Sigmoid colon (tissue), 7 donors: ENCODE measurements around the gene LBX2. TPM values are rescaled to one million over a fixed set of nuclear protein-coding genes. Genes with fewer than 3 reads are reported as not detected.
A peak's percentile ranks its signal among the peaks of the same experiment; 100 is the strongest.

Source experiments
- DNase-seq: peaks from one replicate; pipeline ENCODE4 v3.0.0-alpha.2; 2019
- H3K27ac ChIP-seq, 4 donors: fragments of 200-600 bp; sonication (generic); one replicate each; pipeline ENCODE4 v1.5.1; 2016 to 2019; ENCODE audit warnings: mild to moderate bottlenecking in 1 of 4
- H3K27me3 ChIP-seq, 3 donors: fragments of 200-600 bp; sonication (generic); one replicate each; pipeline ENCODE4 v1.5.1; 2019; ENCODE audit warnings: mild to moderate bottlenecking in 1 of 3
- H3K36me3 ChIP-seq, 4 donors: fragments of 200-600 bp; sonication (generic); one replicate each; pipeline ENCODE4 v1.5.1; 2016 to 2019
- H3K4me1 ChIP-seq, 4 donors: fragments of 200-600 bp; sonication (generic); one replicate each; pipeline ENCODE4 v1.5.1; 2017 to 2019
- H3K4me3 ChIP-seq, 4 donors: fragments of 200-600 bp; sonication (generic); one replicate each; pipeline ENCODE4 v1.5.1; 2017 to 2019; ENCODE audit warnings: mild to moderate bottlenecking in 2 of 4, moderate library complexity in 1 of 4
- H3K9me3 ChIP-seq, 4 donors: fragments of 200-600 bp in 3 of 4; sonication (generic) in 3 of 4; one replicate each; pipeline versions ENCODE4 v1.5.1 to v1.6.1; 2013 to 2019
- EP300 ChIP-seq, 4 donors: sonication (generic); formaldehyde crosslinking; IDR thresholded peaks; one replicate each; pipeline ENCODE4 v1.6.1; 2017; ENCODE audit warnings: antibody characterized with exemption in 4 of 4
- POLR2A ChIP-seq, 2 donors: fragments of 450-650 bp; IDR thresholded peaks; one replicate each; pipeline ENCODE4 v1.6.1; 2016; ENCODE audit warnings: antibody characterized with exemption in 2 of 2, mild to moderate bottlenecking in 2 of 2, moderate library complexity in 2 of 2
- POLR2AphosphoS5 ChIP-seq, 4 donors: sonication (generic); formaldehyde crosslinking; IDR thresholded peaks; one replicate each; pipeline ENCODE4 v1.6.1; 2017; ENCODE audit warnings: antibody characterized with exemption in 4 of 4
- WGBS, 2 donors: extraction: QIAGEN DNeasy Blood & Tissue Kit; methylation state at CpG; one replicate each; pipeline ENCODE4 v1.1.7; 2013; 5-methylcytosine and 5-hydroxymethylcytosine counted together
- intact Hi-C: fragments of 100-400 bp; cut with DNase I; formaldehyde crosslinking; loops from one replicate; pipeline ENCODE4 v1.15.1; 2023
- polyA plus RNA-seq, 3 donors: library from polyadenylated mRNA; stranded (reverse); fragments of 200-250 nt; gene quantifications; one replicate each; pipeline ENCODE4 v1.2.3, GENCODE V29; 2013
- total RNA-seq, 4 donors: library from RNA; depleted of rRNA; stranded (reverse); fragments of >200 nt; gene quantifications; one replicate each; pipeline ENCODE4 v1.1.0, GENCODE V29; 2016
- TF ChIP-seq, protein P1 (sequence below), 4 experiments: fragments of 450-650 bp in 3 of 4; fragments of 200-600 bp in 1 of 4; IDR thresholded peaks; one replicate each; pipeline ENCODE4 v1.5.1; 2016 to 2019; ENCODE audit warnings: antibody characterized with exemption in 4 of 4, mild to moderate bottlenecking in 3 of 4, moderate library complexity in 2 of 4
- donor health status: healthy with polysubstance abuse.
- donor health status: Bipolar disorder and iron deficiency.
- donor health status: healthy.

The LBX2 gene
- total and polyA plus RNA-seq, 7 donors, result 0.99 to 2.4 (median 1.6) TPM; not detected in 3

DNA sequence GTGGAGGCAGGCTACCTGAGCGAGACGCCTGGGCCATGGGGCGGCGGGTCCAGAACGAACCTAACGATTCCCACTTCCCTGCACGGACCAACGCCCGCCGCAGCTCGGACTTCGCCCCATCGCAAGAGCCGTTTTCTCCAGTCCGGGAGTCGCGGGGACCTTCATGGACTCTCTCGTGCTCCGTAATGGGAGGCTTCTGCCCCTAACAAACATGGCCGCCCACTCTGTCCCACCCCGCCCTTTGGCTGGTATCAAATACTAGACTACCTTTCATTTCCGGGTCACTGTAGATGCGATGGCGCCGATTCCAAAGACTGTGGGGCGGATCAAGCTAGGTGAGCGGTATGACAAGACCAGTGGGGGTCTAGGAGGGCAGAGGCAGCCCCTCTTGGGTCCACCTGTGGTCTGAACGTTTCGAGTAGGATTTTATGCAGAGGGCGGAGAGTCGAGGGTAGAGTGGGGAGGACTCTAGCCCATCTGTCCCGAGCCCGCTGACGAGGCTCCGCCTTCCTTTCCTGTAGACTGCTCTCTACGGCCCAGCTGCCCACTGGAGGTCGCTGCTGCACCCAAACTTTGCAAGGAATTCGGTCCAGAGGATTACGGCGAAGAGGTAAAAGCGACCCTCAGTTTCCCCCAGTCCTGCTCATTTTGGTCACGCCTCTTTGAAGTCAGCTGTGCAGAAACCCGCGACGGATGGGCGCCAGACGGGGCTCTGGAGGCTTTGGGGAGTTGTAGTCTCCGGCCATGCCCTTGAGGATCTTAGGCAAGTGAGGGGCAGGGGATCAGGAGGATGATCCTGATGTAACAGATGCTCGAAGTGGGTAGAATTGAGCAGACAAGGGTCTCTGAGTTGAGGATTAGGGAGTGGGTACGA is 16.4 kb downstream of the LBX2 start, which contains the start of the genes CCDC142 and TTC31:
TSS of gene CCDC142 (minus strand) at position 198 of the 874 bp plus-strand sequence. CDS start at position 37, 161 bp downstream.
TSS of gene TTC31 (plus strand) at position 281 of the 874 bp plus-strand sequence. CDS start at position 296, 15 bp downstream.
- TF ChIP-seq EP300 (IDR thresholded peaks at IDR 0.05), result no peak
- TF ChIP-seq POLR2AphosphoS5 (IDR thresholded peaks at IDR 0.05), result peak; percentile 69 to 81 (median 78)
- TF ChIP-seq, protein P1, sequence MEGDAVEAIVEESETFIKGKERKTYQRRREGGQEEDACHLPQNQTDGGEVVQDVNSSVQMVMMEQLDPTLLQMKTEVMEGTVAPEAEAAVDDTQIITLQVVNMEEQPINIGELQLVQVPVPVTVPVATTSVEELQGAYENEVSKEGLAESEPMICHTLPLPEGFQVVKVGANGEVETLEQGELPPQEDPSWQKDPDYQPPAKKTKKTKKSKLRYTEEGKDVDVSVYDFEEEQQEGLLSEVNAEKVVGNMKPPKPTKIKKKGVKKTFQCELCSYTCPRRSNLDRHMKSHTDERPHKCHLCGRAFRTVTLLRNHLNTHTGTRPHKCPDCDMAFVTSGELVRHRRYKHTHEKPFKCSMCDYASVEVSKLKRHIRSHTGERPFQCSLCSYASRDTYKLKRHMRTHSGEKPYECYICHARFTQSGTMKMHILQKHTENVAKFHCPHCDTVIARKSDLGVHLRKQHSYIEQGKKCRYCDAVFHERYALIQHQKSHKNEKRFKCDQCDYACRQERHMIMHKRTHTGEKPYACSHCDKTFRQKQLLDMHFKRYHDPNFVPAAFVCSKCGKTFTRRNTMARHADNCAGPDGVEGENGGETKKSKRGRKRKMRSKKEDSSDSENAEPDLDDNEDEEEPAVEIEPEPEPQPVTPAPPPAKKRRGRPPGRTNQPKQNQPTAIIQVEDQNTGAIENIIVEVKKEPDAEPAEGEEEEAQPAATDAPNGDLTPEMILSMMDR (IDR thresholded peaks at IDR 0.05), result peak; percentile 81 to 91 (median 84)
- TF ChIP-seq POLR2A (IDR thresholded peaks at IDR 0.05), result peak in 1 of 2 donors; percentile 46
- Histone ChIP-seq H3K4me1 (peaks cover 0 to 33% (median 28%) of the 10 kb centered on the region in 4 donors), H3K9me3 (no peaks in the 10 kb centered on the region), H3K27me3 (no peaks in the 10 kb centered on the region), H3K4me3 (peak within 1 kb of the TSS; percentile 62 to 79 (median 76)), H3K36me3 (peaks cover 0 to 58% (median 8%) of the 10 kb centered on the region in 4 donors), H3K27ac (peak within 1 kb of the TSS; percentile 87 to 92 (median 90))
- intact Hi-C loops, result loop anchor here (1.0 to 2.0 kb wide), 5 partner anchors 24 to 104 kb away; partner anchors contain the start of genes AUP1, DOK1, HTRA2 and INO80B
- WGBS, 2 donors, result 1% methylated on average over 50 of the region's 50 CpGs
- DNase-seq, result peak; percentile 98

DNA sequence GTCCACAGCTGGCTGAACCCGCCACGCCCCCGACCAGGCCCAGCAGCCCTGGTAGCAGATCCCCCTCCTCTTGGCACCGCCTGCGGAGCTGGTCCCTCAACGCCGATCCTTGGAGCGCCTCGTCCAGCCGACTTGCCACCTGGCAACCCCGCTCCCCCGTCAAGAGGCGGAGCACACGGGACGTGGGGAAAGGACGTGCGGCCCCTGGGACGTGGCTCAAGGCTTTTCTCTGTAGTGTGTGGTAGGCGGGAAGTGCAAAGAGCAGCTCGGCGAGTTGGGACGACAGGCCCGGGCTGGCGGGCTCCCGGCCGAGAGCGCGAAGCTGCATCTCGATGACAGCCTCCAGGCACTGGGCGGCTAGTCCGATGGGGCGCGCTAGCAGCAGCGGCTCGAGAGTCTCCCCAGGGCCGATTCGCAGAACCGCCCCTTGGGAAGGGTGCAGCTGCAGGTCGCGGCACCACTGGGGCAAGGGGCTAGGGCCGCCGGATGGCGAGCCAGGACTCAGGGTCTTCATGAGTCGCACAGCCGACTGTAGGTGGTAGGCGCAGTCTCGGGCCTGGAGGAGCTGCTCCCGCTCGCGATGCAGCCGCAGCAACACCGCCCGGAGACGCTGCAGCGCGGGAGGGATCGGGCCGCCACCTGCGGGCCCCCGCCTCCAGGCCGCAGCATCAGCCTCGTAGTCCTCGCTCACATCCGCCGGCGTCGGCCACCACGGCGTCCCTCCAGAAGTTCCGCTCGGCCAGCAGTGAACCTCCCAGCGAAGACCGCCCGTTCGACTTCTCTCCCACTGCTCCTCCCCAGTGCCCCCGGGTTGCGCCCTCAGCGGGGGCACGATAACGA is 17.2 kb downstream of the LBX2 start:
- no peak for DNase-seq
- H3K4me3 ChIP-seq, result peak overlapping the region; percentile 62 to 79 (median 76)
- peak overlapping the region; percentile 87 to 92 (median 90) for H3K27ac ChIP-seq
- 1 to 2% methylated on average over 80 of the region's 80 CpGs for WGBS, 2 donors
- intact Hi-C loops, result loop anchor here (1.0 to 2.0 kb wide), 2 partner anchors 27 to 73 kb away; partner anchors contain the start of genes DOK1 and INO80B
- no peaks in the 10 kb centered on the region for H3K27me3 ChIP-seq
- peaks cover 0 to 33% (median 28%) of the 10 kb centered on the region in 4 donors for H3K4me1 ChIP-seq
- TF ChIP-seq POLR2AphosphoS5 (IDR thresholded peaks at IDR 0.05), result no peak
- TF ChIP-seq, protein P1 (IDR thresholded peaks at IDR 0.05), result no peak
- TF ChIP-seq POLR2A (IDR thresholded peaks at IDR 0.05), result no peak
- TF ChIP-seq EP300 (IDR thresholded peaks at IDR 0.05), result no peak
- H3K9me3 ChIP-seq, result no peaks in the 10 kb centered on the region
- peaks cover 0 to 58% (median 8%) of the 10 kb centered on the region in 4 donors for H3K36me3 ChIP-seq

DNA sequence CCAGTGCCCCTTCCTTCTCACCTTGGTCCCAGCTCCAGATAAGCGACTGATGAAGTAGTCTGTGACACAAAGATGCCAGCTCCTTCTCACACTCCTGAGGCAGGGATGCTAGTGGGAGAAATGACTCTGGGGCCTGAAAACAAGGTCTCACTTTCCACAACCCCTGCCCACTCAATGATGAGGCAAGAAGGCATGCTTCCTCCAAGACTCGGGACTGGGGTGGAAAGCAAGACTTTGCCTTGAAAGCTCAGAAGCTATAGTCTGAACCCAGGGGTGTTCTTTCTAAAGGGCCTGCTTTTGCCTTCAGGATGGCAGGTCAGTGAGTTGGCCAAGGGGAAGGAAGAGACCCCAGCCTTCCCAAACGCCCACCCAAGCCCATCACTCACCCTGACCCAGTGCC is 18.0 kb downstream of the LBX2 start:
- DNase-seq, result no peak
- no peaks in the 10 kb centered on the region for H3K27me3 ChIP-seq
- peak overlapping the region; percentile 62 to 79 (median 76) for H3K4me3 ChIP-seq
- TF ChIP-seq POLR2AphosphoS5 (IDR thresholded peaks at IDR 0.05), result no peak
- TF ChIP-seq, protein P1 (IDR thresholded peaks at IDR 0.05), result no peak
- no peak for TF ChIP-seq EP300 (IDR thresholded peaks at IDR 0.05)
- no peak for TF ChIP-seq POLR2A (IDR thresholded peaks at IDR 0.05)
- intact Hi-C loops, result no loop called here
- peaks cover 0 to 56% (median 9%) of the 10 kb centered on the region in 4 donors for H3K36me3 ChIP-seq
- peaks cover 0 to 33% (median 28%) of the 10 kb centered on the region in 4 donors for H3K4me1 ChIP-seq
- peak overlapping the region; percentile 87 to 92 (median 90) for H3K27ac ChIP-seq
- H3K9me3 ChIP-seq, result no peaks in the 10 kb centered on the region
- WGBS, 2 donors, result 52 to 77% methylated on average over 3 of the region's 3 CpGs

DNA sequence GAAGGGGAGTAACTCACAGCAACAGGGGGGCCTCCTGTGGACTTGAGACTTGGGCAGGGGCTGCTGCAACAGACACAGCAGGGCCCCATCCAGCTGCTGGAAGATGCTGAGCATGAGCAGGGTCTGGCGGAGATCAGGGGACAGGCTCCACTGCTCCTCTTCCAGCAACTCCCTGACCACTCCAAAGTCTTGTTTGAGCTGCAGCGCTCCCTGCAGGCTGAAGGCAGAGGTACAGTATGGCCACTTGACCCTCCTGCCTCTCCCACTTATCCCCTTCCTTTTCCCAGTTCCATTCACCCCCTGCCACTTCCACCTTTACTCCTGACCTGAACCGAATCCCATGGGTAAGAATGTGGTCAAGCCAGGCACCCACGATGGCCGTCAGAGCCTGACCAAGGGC is 24.5 kb downstream of the LBX2 start:
- TF ChIP-seq, protein P1 (IDR thresholded peaks at IDR 0.05), result no peak
- TF ChIP-seq EP300 (IDR thresholded peaks at IDR 0.05) (no peak), POLR2AphosphoS5 (IDR thresholded peaks at IDR 0.05) (no peak), POLR2A (IDR thresholded peaks at IDR 0.05) (no peak)
- DNase-seq, result no peak
- peaks cover 0 to 23% (median 21%) of the 10 kb centered on the region in 4 donors for H3K4me1 ChIP-seq
- peaks cover 0 to 54% (median 19%) of the 10 kb centered on the region in 4 donors for H3K36me3 ChIP-seq
- WGBS, 2 donors, result 90 to 96% methylated on average over 5 of the region's 5 CpGs
- H3K27ac ChIP-seq, result no peak overlapping the region
- no peak overlapping the region for H3K4me3 ChIP-seq
- intact Hi-C loops, result loop anchor here (10.0 kb wide), 2 partner anchors 550 to 650 kb away; partner anchors contain the start of genes DGUOK and STAMBP
- H3K9me3 ChIP-seq, result no peaks in the 10 kb centered on the region
- no peaks in the 10 kb centered on the region for H3K27me3 ChIP-seq
